Measurements from ENCODE around the gene KDM2A.
"Not testable (repeated sequence)": the region's sequence is repeated elsewhere in the genome, so short reads cannot be mapped to it uniquely, and the experiment has no call there.

Gene KDM2A

GRCh38 chr11:67118181-67118766 lies 789 bp upstream of the KDM2A start:
- DNase-seq = no peak

GRCh38 chr11:67119585-67120391 lies 725 bp downstream of the KDM2A start:
- DNase-seq = no peak

- DNase-seq = no peak
Observed at GRCh38 chr11:67120456-67120855, 1.4 kb downstream of the KDM2A start.

GRCh38 chr11:67120881-67121710 lies 2.0 kb downstream of the KDM2A start:
- no peak for DNase-seq

GRCh38 chr11:67123801-67124200 lies 4.7 kb downstream of the KDM2A start:
- DNase-seq = not testable (repeated sequence)

- DNase-seq = not testable (repeated sequence)
Observed at GRCh38 chr11:67126243-67126642, 7.2 kb downstream of the KDM2A start.

- no peak for DNase-seq
Observed at GRCh38 chr11:67126986-67127385, 7.9 kb downstream of the KDM2A start.

GRCh38 chr11:67130861-67131260 lies 11.8 kb downstream of the KDM2A start:
- not testable (repeated sequence) for DNase-seq

- no peak for DNase-seq
Observed at GRCh38 chr11:67136156-67136555, 17.1 kb downstream of the KDM2A start.

GRCh38 chr11:67138922-67139321 lies 19.9 kb downstream of the KDM2A start:
- DNase-seq = no peak

- DNase-seq = no peak
Observed at GRCh38 chr11:67146516-67147226, 27.6 kb downstream of the KDM2A start.

- no peak for DNase-seq
Observed at GRCh38 chr11:67153971-67154370, 34.9 kb downstream of the KDM2A start.

- DNase-seq = no peak
Observed at GRCh38 chr11:67154726-67155125, 35.7 kb downstream of the KDM2A start.

GRCh38 chr11:67157691-67158090 lies 38.6 kb downstream of the KDM2A start:
- DNase-seq = no peak

GRCh38 chr11:67158221-67158620 lies 39.2 kb downstream of the KDM2A start:
- no peak for DNase-seq

- no peak for DNase-seq
Observed at GRCh38 chr11:67160045-67160444, 41.0 kb downstream of the KDM2A start.

GRCh38 chr11:67160872-67161783 lies 42.1 kb downstream of the KDM2A start:
- DNase-seq = no peak

GRCh38 chr11:67163006-67163405 lies 43.9 kb downstream of the KDM2A start:
- DNase-seq = no peak

GRCh38 chr11:67165623-67166022 lies 46.6 kb downstream of the KDM2A start:
- DNase-seq = no peak

GRCh38 chr11:67167091-67167490 lies 48.0 kb downstream of the KDM2A start:
- no peak for DNase-seq

- DNase-seq = no peak
Observed at GRCh38 chr11:67167719-67168118, 48.7 kb downstream of the KDM2A start.

- not testable (repeated sequence) for DNase-seq
Observed at GRCh38 chr11:67168911-67169310, 49.8 kb downstream of the KDM2A start.

Data from NCI-H1048 (cell line).